Medulla oblongata (tissue), 1 donor: ENCODE results near the gene ROR2.
"Not testable (repeated sequence)": the region's sequence is repeated elsewhere in the genome, so short reads cannot be mapped to it uniquely, and the experiment has no call there.

Source experiments
- DNase-seq: peaks from one replicate; pipeline ENCODE4 v3.0.0-alpha.2; 2015; ENCODE audit errors: extremely low spot score

The ROR2 gene

GRCh38 chr9:91642771-91643170 is 307.3 kb downstream of the ROR2 start:
- no peak for DNase-seq

- DNase-seq: no peak
These were observed 309.6 kb downstream of the ROR2 start for GRCh38 chr9:91640428-91640827.

- DNase-seq: no peak
These were observed 311.0 kb downstream of the ROR2 start for GRCh38 chr9:91639054-91639453.

DNA sequence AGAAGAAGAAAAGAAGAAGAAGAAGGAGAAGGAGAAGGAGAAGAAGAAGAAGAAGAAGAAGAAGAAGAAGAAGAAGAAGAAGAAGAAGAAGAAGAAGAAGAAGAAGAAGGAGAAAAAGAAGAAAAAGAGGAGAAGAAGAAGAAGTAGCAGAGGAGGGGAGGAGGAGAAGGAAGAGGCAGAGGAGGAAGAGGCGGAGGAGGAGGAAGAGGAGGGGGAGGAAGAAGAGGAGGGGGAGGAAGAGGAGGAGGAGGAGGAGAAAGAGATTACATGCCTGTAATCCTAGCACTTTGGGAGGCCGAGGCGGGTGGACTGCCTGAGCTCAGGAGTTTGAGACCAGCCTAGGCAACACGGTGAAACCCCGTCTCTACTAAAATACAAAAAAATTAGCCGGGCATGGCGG is 315.2 kb downstream of the ROR2 start:
- not testable (repeated sequence) for DNase-seq

DNA sequence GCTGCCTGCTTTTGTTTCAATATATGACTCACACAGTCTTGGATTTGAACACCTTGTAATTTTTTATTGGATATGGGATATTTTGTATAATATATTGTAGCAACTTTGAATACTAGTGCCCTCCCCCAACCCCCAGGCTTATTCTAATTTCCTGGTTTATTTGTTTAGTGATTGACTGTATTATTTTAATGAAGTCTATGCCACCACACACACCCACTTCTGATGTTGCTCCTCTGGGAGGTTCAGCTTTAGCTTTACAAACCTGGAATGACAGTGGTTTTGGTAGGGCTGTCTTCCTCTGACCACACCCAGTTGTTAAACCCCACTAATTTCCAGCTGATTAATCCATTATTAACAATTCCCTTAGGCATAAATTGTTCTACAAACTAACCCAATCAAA is 320.3 kb downstream of the ROR2 start:
- no peak for DNase-seq

- DNase-seq: no peak
These were observed 321.1 kb downstream of the ROR2 start for GRCh38 chr9:91628892-91629291.

DNA sequence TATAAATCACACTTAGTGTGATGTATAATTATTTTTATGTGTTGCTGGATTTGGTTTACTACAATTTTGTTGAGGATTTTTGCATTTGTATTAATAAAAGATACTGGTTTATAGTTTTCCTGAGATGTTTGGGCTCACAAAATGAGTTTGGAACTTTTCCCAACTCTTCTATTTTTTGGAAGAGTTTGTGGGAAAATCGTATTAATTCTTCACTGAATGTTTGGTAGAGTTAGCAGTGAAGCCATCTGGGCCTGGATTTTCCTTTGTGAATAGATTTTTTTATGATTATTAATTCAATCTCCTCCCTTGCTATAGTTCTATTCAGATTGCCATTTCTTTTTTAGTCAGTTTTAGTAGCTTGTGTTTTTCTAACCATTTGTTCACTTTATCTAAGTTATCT is 324.7 kb downstream of the ROR2 start:
- no peak for DNase-seq

DNA sequence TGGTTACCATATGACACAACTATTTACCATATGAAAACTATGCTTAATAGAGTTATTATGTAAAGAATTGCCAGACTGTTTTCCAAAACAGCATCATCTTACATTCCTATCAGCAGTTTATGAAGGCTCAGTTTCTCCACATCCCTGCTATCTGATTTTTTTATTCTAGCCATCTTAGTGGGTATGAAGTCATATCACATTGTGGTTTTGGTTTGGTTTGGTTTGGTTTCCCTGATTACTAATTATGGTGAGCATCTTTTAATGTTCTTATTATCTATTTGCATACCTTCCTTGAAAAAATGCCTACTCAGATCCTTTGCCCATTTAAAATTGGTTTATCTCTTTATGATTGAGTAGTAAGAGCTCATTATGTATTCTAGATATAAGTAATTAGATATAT is 327.0 kb downstream of the ROR2 start:
- no peak for DNase-seq

DNA sequence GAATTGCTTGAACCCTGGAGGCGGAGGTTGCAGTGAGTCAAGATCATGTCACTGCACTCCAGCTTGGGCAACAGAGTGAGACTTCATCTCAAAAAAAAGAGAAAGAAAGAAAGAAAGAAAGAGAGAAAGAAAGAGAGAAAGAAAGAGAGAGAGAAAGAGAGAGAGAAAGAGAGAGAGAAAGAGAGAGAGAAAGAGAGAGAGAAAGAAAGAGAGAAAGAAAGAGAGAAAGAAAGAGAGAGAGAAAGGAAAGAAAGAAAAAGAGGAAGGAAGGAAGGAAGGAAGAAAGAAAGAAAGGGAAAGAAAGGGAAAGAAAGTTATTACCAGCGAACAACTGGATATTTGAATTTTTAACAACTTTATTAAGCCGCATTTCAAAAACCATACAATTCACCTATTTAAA is 327.9 kb downstream of the ROR2 start:
- DNase-seq: not testable (repeated sequence)

DNA sequence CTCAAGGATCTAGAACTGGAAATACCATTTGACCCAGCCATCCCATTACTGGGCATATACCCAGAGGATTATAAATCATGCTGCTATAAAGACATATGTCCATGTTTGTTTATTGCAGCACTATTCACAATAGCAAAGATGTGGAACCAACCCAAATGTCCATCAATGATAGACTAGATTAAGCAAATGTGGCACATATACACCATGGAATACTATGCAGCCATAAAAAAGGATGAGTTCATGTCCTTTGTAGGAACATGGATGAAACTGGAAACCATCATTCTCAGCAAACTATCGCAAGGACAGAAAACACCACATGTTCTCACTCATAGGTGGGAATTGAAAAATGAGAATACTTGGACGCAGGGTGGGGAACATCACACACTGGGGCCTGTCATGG is 336.0 kb downstream of the ROR2 start:
- DNase-seq: not testable (repeated sequence)

DNA sequence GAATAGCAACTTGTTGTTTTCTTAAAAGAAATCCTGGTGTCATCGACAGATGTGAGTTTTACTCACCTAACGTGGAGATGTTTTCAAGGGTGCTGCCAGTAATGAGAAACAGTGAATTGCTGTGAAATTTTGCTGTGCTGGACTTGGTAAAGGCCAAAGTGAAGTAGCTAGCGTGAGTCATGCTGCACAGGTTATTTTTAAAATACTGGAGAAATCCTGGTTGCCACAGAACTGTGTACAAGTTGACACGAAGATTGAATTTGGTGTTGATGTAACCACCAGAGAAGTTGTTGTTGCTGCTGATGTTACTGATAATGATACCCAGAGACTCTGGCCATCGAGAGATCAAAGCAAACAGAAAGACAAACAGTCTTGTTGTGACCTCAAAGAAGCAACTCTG is 338.4 kb downstream of the ROR2 start:
- no peak for DNase-seq

DNA sequence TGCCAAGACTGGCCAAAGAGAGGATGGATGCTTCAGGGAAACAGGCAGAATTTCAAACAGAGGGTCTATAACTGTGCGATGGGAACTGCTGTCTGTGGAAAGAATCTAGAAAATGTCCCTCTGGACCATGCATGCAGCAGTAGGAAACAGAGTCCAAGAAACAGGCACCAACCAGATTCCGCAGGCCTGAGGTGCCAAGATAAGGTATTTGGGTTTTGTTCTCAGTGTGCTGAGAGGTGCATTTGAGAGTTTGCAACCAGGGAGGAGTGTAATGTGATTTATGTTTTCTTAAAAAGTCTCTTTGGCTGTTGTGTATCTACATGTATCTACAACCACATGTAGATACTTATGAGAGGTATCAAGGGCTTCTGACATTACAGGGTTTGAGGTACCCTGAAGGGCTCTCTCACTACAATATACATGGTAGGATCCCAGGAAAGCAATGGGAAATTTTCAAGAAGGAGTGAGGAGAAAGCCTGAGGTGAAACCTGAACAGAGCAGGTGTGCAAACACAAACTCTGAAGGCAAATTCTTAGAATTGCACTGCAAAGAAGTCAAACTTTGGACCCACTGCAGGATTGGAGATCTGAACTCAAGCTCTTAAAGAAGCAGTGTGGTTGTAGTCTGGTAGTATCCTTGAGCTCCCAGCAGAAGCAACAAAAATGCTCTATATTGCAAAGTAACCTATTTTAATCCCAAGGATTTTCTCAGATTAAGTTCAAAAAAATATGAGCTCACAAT is 343.6 kb downstream of the ROR2 start:
- DNase-seq: no peak

- DNase-seq: no peak
These were observed 345.4 kb downstream of the ROR2 start for GRCh38 chr9:91604451-91605179.

GRCh38 chr9:91603932-91604331 is 346.1 kb downstream of the ROR2 start:
- DNase-seq: no peak

GRCh38 chr9:91599564-91599963 is 350.5 kb downstream of the ROR2 start:
- DNase-seq: no peak

GRCh38 chr9:91591627-91592026 is 358.4 kb downstream of the ROR2 start:
- no peak for DNase-seq

GRCh38 chr9:91589101-91589553 is 360.9 kb downstream of the ROR2 start:
- no peak for DNase-seq

DNA sequence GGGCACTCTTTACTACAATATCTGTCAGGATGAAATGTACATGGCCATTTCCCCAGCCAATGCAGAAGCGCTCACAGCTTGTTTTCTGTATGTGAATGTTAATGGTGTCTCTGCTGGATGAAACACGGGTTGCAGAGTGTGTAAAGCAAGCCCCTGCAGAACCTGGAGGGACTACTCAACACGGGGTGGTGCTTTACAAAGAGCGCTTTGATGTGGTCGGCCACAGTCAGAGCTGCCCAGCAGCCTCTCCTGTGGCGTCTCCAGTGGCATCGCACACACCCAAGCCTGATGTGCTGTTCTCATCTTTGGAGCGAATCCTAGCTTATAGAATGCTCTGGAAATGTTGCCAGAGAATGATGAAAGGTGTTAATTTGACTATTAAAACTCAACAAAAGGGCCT is 363.7 kb downstream of the ROR2 start:
- DNase-seq: no peak

- no peak for DNase-seq
These were observed 366.1 kb downstream of the ROR2 start for GRCh38 chr9:91583966-91584365.

- DNase-seq: no peak
These were observed 366.7 kb downstream of the ROR2 start for GRCh38 chr9:91583161-91583875.

- DNase-seq: no peak
These were observed 367.8 kb downstream of the ROR2 start for GRCh38 chr9:91582181-91582580.

GRCh38 chr9:91580136-91580535 is 369.9 kb downstream of the ROR2 start:
- DNase-seq: no peak

- DNase-seq: no peak
These were observed 371.1 kb downstream of the ROR2 start for GRCh38 chr9:91578911-91579310.
